Mesenteric fat pad (tissue), 1 donor: ENCODE results near the gene GSE1. TPM values are rescaled to one million over a fixed set of nuclear protein-coding genes. Genes with fewer than 3 reads are reported as not detected.

Experiments
- DNase-seq: peaks from one replicate; pipeline ENCODE4 v3.0.0-alpha.2; 2020; ENCODE audit warnings: low spot score
- long read RNA-seq: library from polyadenylated mRNA; unstranded; transcript quantifications from one replicate; pipeline ENCODE4 v2.0.0, GENCODE V29; 2020
- total RNA-seq: library from RNA; stranded (reverse); fragmentation: NEBNext Ultra II Directional; extraction: Animal tissue kit (Norgen Biotek cat#: 25700); gene quantifications from one replicate; pipeline ENCODE4 v1.2.1, GENCODE V29; 2021
- donor health status: DM: yes; HTN: yes; CAD: no.

Gene GSE1
- 129 TPM for total RNA-seq
- long read RNA-seq, partial matches to known transcripts = 149 of 336 reads
- long read RNA-seq, other reads (novel, unspliced or antisense) = 185 of 336 reads

DNA sequence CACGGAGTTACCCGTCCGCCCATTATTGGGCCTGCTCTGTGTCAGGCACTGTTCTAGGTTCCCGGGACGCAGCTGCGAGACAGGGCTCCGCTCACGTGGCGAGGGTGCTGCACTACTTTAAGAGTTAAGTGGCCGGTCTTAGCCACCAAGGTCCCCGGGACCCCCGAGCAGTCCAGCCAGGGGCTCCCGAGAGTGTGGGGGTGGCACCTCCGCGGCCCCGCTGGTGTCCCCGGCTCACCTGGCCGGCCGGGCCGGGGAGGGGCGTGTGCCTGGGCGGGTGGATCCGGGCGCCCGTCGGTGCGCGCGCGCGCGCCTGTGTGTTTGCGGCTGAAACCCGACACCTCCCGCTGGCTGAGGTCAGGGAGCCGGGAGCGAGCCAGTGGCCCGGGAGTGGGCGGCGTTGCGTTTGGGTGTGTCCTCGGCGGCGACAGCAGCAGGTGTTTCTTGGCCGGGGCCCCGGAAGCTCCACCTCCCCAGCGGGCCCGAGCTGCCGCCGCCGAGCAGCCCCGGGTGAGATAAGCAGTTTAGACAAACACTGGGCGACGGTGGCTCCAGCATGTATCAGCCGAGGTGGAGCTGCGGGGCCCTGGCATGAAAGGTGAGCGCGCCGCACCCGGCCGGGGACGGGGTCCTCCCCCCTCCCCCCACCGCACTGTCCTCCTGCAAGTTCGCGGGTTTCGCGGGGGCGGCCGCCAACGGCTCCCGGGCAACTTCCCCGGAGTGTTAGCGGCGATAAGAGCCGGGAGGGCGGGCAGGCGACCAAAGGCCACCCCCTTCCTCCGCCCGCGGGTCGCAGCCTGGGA is at the start of gene GSE1:
TSS of gene GSE1 (plus strand) at position 522 of the 803 bp plus-strand sequence. CDS start at position 592, 70 bp downstream.
- DNase-seq = peak; percentile 96

DNA sequence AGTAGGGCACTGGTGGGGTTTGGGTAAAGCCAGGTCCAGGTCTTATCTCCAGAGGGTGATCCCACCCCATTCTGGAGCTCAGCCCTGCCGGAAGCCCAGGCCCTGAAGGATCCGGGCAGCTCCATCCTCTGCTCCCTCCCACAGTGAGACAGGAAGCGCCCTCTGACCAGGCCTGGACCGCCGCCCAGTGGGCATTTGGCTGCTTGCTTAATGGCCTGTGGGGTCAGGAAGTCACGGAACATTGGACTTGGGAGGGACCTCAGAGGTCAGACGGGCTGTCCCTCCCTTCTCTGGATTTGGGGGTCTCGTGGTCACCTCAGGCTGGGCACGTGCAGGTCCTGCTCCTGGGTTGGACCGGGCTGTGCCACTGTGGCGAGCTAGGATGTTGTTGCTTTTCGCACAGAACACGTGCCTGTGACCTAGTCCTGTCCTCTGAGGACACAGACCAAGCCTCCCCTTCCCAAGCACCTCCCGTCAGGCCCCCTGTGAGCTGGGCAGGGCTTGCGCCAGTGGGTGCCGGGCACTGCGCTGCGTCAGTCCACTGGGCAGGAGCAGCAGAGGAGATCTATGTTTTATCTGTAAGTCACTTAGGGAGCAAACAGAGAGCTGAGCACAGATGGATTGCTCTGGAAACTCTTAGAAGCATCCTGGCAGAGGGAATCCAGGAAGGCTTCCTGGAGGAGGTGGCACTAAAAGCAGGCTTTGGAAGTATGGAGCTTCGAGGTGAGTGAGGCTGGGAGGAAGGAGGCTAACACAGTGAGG is 49.4 kb upstream of the GSE1 start:
- peak; percentile 93 for DNase-seq

DNA sequence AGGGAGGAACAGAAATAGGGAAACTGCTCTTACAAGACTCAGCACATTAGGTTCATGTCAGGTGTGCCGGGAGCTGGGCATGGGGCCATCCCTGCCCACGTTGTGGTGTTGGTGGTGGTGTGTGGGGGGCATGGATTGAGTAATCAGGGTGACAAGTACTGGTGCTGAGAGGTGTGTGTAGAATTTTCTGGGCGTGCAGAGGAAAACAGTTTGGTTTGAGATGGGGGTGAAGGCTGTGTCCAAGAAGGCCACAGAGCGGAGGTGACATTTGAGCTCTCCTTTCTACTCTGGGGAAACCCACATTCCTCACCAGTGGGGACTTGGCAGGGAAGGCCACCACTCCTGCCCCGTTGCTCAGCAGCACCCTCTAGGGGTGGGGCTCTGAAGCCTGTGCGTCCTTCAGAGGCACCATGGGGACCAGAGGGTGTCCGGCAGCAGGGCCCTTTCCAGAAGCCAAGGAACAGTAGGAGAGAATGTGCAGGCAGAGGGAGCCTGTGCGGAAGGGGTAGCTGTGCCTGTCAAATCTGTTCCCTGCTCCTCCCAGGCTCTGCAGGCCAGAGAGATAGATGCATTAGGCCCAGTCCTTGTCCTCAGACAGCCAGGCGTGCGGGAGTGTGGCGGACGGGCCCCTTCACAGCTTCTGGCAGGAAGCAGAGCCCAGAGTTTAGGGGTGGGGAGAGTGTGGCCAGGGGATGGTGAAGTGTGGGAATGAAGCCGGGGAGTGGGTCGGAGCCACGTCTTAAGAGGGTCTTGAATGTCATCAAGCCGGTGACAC is 48.7 kb upstream of the GSE1 start:
- DNase-seq = no peak

DNA sequence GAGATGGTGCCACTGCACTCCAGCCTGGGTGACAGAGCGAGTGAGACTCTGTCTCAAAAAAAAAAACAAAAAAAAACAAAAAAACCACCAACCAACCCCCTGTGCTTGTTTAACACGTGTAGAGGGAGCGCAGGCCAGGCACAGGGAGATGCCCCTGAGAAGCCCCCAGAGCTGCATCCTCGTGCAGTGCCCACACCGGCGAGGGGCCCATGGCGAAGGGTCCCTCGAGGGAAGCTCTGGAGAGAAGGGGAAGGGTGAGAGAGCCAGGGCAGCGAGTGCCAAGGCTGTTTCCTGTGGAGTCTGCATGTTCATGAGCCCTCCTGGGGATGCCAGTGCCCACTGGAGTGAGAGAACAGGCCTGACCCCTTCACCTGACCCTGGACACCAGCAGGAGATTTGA is 47.8 kb upstream of the GSE1 start:
- DNase-seq = no peak

DNA sequence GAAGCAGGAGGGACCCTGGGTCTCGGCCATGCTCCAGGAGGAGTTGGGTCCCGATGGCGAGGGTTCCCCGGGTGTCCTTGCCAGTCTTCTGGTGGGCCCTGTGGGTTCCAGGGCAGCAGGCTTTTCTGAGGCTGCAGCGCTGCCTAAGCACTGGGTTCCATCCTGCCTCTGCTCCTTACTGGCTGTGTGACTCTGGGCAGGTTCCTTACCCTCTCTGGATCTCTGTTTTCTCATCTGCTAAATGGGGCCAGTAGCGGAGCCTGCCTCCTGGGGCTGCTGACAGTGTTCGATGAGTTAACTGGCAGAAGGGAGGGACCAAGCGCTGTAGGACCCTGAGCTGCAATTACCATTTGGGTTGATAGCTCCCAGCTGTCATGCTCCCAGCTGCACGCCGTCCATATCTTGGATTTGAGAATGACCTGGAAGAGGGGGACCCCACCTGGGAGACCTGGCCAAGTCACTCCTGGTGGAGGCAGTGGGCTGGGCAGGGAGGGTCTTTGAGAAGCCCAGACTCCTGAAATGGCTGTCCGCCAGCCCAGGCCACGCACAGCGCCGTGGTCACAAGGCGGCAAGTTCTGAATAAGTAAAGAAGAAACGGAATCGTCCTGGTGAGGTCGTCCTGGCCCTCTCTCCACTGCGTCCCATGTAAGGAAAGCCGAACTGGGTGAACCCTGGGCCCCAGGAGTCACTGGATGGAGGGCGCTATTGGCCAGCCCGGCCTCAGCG is 47.2 kb upstream of the GSE1 start:
- DNase-seq = no peak

DNA sequence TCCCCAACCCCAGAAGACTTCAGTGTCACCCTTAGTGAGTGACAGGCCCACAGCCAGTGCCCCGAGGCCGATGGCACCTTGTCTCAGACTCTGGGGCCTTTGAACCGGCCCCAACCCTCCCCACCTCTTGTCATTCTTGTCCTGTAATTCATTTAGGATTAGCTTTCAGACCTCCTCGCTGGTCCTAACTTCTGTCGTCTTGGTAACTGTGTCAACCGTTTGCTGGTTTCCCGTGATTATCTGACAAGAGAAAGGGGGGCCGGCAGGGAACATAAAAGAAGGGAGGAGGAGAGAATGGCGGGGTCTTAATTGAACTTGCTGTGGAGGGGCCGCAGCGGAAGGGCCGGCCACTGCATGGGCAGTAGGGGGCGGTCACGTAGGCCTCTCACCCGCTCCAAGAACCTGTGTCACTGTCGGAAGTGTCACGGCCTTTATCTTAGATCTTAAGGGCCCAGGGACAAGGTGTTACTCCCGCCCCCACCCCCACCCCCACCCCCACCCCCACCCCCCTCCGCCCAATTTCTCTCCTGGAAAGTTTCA is 46.5 kb upstream of the GSE1 start:
- no peak for DNase-seq

DNA sequence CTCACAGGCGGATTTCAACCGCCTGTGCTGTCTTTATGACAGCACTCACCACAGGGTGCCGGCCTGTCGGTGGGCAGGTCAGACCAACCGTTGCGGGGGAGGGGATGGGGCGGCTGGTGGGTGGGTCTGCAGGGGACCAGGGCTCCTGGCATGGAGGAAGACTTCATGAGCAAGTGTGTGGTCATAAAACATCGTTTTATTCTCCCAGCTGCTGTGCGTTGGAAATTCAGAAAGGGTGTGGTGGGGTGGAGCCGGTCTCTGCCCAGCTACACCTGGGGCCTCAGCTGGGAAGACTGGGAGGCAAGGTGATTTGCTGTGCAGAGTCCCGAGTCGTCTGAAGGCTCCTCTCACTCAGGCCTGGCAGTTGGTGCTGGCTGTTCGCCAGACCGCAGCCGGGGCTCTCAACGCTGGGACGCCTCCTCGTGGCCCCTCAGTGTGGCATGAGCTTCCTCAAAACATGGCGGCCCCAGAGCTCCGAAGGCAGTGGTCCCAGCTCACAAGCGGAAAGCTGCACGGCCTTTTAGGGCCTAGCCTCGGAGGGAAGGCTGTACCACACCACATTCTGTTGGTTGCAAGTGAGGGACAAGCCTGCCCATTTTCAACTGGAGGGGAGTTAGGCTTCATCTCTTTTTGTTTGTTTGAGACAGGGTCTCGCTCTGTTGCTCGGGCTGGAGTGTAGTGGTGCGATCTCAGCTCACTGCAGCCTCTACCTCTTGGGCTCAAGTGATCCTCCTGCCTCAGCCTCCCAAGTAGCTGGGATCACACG is 45.8 kb upstream of the GSE1 start:
- no peak for DNase-seq

DNA sequence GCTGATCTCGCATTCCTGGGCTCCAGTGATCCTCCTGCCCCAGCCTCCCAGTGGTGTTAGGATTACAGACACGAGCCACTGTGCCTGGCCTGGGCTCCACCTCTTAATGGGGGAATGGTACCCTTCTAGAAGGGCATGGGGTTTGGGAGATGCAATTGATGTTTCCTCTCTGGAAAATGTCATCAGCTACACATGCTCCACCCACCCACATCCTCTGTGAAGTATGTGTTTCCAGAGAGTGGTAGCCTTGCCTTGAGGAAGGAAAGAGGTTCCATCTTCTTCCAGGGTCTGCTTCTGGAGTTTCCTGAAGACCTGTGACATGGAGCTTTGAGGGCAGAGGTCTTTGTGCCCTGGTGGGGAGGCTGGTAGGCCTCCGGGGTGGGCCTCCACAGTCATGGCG is 45.2 kb upstream of the GSE1 start:
- DNase-seq = no peak

DNA sequence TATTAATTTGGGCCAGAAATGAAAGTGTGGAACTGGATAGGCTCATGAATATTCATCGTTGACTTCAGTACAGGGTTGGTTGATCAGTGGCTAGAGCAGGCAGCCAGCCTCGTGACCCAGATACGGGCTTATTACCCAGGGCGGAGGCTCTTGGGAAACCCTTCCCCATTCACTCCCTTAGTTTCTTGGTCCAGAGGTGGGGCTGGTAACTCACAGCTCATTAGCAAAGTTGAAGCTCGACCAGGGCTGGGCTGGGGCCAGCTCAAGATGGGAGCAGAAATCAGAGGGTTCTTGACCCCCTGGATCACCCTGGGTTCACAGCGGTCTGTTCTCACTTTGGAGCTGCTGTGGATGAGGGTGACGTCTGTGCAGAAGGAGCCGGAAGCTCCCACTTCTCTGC is 44.6 kb upstream of the GSE1 start:
- DNase-seq = no peak

DNA sequence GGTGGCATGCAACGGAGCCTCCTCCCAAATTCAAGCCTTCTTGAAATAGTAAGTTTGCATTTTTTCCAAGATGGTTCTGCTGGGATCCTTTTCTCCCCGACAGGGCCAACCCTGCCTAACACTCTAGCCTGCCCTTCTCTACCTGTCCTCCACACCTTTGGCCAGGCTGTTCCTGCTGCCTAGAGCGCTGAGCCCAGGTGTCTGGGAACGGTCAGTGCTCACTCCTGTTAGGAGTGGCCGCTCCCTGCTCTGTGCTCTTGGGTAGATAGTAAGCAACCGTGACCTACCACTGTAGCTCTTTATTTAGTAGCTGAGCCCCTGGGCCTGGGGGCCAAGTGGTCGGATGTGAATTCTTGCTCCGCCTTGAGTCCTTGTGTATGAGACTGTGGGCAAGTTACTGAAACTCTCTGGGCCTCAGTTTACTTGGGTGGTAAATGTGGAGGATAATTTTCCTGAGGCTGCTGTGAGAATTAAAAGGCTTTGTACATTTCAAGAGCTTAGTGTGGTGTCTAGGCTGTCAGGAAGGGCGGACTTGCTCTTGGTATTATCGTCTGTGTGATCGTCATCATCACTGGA is 44.0 kb upstream of the GSE1 start:
- DNase-seq = no peak

DNA sequence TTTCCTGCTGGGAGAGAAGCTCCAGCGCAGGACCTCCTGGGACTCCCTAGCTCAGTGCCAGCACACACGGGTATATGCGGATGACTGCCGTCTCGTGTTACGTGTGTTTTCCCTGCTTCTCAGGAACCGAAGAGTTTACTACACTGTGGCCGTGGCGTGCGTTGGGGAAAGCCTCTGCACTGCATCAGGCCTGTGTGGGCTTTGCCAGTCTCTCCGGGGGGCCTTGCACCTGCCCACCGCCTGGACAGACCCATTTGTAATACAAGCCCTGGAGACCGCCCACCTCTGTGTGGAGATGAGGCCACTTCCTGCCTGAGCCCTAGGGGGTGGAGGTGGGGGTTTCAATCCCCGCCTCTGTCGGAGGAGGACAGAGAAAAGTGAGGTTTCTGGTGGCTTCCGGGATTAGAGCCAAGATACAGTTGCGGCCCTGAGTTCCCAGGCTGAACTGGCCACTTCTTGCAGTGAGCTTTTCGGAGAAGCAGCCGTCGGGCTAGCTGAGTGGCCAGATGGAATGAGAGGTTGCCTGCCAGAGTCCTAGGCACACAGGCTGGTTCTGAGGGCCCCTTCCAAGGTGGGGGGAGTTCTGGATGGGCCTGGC is 43.4 kb upstream of the GSE1 start:
- DNase-seq = no peak

DNA sequence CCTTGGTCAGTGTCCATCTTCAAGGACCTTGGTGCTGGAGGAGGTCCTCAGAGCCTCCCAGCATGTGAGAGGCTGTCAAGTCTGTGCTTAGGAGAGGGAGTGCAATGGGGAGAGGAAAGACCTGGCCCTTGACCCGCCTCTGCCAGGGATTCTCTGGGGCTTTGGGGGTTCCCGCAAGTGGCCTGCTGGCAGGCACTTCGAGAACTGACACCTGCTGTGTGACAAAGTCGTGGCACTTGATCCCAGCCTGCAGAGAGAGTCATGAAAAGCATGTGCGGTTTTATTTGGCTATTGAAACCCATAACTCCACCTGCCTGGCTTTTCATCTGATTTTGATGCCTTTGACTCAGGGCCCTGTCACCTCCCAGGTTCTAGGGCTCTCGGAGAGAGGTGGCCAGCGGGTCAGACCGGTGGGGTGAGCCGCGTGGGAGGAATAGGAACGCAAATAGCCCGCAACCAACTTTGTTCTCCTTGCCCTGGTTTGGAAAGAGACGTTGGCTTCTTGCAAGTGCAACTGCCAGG is 42.8 kb upstream of the GSE1 start:
- no peak for DNase-seq

DNA sequence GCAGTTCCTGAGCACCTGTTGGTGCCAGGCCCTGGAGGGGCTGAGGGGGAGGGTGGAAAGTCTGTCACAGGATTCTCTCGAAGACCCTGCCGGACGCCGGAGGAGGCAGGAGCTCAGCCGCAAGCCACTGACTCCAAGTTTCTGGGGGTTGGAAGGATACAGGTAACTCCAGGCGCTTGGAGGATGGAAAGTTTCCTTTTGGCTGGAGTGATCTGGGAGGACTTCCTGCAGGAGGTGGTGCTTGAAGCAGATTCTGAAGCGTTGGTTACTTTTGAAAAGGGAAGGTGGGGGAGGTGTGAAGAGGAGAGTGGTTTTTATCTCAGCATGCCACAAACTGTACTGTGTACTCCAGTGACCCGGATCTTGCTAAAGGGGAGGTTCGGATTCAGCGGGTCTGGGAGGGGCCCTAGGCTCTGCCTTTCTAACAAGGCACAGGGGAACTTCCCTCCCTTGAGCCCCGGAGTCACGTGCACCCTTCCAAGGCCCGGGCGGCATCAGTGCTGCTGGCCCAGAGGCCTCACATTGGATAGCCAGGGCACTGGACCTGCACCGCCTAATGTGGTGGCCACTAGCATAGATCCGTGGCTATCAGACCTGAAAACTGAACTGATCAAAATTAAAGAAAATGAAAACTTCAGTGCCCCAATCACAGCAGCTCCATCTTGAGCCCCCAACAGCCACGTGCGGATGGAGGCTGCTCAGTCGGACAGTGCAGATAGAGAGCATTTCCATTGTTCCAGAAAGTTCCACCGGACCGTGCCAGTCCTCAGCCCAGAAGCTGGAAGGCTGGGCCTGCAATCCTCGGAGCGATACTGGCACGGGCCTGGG is 42.2 kb upstream of the GSE1 start:
- DNase-seq = no peak

DNA sequence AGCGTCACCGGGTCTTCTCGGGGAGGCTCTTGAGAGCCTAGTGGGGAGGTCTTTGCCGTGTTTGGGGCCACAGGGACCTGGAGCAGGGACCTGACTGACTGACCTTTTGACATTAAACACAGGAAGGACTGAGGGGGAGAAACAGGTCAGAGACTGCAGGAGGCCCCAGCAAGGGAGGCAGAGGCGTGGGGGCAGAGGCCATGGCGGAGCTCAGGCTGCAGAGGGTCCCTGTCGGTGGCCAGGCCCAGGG is 41.6 kb upstream of the GSE1 start:
- no peak for DNase-seq

DNA sequence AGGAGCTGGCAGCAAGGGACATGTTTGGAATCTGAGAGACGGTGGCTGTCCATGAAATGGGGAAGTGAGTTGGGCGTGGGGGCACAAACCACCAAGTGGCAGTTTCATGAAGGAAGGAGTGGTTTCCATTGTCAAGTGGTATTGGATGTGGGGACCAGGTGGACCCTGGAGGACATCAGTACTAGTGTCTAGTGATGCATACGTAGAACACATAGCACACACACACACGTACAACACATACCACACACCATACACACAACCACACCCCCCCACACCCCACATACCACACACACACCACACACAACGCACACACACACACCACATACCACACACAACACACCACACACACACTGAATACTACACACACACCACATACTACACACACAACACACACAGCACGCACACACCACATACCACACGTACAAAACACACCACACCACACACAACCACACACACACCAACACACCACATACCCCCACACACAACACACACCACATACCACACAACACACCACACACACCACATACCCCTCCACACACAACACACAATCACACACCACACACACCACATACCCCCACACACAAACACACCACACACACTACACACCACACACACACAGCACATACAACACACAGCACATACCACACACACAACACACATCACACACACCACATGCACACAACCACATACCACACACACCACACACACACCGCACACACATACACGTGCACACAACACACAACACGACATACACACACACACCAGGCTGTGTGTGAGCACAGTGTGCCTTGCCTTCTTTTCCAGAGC is 41.1 kb upstream of the GSE1 start:
- DNase-seq = no peak

DNA sequence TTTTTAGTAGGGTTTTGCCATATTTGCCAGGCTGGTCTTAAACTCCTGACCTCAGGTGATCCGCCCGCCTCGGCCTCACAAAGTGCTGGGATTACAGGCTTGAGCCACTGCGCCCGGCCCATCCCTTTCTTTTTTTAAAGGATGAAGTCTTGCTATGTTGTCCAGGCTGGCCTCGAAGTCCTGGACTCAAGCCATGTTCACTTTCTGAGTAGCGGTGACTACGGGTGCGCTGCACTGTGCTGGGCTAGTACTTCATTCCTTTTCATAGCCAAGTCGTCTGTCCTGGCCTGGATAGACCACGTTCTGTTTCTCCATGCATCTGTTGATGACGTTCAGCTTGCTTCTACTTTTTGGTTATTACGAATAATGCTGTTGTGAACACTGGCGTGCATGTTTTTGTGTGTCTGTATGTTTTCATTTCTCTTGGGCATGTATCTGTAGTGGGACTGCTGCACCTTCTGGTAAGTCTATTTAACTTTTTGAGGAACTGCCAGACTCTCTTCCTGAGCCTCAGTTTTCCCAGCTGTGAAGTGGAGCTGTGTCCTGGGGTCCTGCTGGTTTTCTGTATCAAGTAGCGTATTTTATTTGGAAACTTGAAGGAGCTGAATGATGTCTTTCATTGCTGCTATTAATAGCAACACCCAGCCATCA is 40.0 kb upstream of the GSE1 start:
- DNase-seq = no peak
